Measurements from ENCODE around the gene RAB40C.

DNA sequence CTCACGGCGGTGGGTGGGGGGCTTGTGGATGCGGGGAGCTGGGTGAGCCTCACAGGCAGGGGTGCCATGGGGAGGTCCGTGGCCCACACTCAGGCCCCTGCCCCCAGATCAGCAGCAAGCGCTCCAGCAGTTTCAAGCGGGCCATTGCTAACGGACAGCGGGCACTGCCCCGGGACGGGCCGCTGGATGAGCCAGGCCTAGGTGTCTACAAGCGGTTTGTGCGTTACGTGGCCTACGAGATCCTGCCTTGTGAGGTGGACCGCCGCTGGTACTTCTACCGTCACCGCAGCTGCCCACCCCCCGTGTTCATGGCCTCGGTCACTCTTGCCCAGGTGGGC lies 86.7 kb downstream of the RAB40C start:
- TF ChIP-seq, protein P1, sequence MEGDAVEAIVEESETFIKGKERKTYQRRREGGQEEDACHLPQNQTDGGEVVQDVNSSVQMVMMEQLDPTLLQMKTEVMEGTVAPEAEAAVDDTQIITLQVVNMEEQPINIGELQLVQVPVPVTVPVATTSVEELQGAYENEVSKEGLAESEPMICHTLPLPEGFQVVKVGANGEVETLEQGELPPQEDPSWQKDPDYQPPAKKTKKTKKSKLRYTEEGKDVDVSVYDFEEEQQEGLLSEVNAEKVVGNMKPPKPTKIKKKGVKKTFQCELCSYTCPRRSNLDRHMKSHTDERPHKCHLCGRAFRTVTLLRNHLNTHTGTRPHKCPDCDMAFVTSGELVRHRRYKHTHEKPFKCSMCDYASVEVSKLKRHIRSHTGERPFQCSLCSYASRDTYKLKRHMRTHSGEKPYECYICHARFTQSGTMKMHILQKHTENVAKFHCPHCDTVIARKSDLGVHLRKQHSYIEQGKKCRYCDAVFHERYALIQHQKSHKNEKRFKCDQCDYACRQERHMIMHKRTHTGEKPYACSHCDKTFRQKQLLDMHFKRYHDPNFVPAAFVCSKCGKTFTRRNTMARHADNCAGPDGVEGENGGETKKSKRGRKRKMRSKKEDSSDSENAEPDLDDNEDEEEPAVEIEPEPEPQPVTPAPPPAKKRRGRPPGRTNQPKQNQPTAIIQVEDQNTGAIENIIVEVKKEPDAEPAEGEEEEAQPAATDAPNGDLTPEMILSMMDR (IDR thresholded peaks at IDR 0.05; ENCODE audit: borderline replicate concordance, extremely low read depth, low read length, poor library complexity, severe bottlenecking), result no peak
- TF ChIP-seq EZH2 (IDR thresholded peaks at IDR 0.05; ENCODE audit: borderline replicate concordance, low read depth, low read length, severe bottlenecking), result no peak

Measured in DND-41 (cell line).